DMS114 treated with DMSO at 0.1 percent for 48 hours (cell line): ENCODE measurements around the gene INF2.
"Not testable (repeated sequence)": the region's sequence is repeated elsewhere in the genome, so short reads cannot be mapped to it uniquely, and the experiment has no call there.

ENCODE experiments used
- DNase-seq: peaks from one replicate; lab custom pipeline; 2025; ENCODE audit not compliant: unreplicated experiment; lab: John Stamatoyannopoulos, UW

INF2 gene

DNA sequence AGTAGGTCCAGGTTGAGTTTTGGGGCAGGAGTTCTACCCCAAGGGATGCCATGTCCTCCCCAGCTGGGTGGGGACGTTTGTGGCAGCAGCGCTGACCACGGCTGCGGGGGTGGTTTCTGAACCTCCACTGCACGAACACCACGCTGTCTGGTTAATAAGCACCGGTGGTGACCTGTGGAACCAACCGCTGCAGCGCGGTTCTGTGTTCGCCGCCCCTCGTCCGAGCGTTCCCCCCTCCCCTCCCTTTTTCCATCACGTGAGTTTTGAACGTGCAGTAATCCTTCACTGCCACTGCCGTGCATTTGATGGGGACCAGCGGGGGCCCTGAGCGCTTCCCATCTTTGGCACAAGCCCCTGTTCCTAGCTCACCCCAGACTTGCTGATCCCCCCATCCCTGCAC is 28.2 kb downstream of the INF2 start:
- no peak for DNase-seq

DNA sequence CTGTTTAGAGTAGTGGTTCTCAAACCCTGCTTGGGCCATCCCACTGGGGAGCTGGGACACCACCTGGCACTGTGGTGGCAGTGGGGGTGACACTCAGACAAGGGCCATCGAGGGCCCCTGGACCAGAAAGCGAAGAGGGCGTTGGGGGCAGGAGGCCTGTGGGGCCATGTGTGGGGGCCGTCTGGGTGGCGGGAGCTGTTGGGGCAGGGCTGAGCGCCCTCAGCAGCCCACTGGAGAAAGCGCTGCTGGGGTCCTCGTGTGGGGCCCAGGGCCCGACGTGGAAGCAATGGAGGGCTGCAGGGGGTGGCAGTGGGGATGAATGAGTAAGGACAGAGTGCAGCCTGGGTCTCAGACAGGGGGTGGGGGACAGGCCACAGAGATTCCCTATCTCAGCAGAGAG is 28.7 kb downstream of the INF2 start:
- no peak for DNase-seq

DNA sequence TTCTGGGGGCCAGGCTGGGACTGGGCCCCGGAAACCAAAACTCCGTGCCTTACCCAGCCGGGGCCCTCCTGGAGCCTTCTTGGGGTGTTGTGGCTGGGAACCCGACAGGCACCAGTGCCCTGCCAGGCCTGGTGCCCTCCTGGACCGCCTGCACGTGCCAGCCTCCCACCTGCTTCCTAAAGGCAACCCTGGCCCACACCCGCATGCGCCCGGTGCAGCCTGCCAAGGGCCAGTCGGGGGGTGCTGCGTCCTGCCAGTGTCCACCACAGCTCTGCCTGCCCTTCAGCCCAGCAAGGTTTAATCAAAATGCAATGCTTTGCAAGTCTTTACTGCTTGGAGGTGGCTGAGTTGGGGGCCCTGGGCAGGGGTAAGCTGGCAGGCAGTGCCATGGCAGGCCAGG is 29.5 kb downstream of the INF2 start:
- DNase-seq = no peak

DNA sequence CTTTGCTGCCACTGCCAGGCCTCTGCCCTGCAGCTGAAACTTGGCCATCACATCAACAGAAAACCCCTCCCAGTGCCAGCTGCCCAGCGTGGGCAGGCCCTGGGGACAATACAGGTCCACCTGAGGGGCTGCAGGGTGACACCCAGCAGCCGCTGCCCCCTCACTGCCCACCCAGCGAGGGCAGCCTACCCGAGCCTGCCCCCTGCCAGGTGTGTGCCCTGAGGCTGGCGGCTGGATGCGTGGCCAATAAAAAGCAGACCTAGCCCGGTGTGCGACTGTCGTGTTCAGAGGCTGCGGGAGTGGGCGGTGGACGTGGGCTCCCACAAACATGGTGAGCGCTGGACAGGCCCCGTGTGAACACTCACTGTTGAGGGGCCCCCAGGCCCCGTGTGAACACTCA is 29.9 kb downstream of the INF2 start:
- DNase-seq = no peak

DNA sequence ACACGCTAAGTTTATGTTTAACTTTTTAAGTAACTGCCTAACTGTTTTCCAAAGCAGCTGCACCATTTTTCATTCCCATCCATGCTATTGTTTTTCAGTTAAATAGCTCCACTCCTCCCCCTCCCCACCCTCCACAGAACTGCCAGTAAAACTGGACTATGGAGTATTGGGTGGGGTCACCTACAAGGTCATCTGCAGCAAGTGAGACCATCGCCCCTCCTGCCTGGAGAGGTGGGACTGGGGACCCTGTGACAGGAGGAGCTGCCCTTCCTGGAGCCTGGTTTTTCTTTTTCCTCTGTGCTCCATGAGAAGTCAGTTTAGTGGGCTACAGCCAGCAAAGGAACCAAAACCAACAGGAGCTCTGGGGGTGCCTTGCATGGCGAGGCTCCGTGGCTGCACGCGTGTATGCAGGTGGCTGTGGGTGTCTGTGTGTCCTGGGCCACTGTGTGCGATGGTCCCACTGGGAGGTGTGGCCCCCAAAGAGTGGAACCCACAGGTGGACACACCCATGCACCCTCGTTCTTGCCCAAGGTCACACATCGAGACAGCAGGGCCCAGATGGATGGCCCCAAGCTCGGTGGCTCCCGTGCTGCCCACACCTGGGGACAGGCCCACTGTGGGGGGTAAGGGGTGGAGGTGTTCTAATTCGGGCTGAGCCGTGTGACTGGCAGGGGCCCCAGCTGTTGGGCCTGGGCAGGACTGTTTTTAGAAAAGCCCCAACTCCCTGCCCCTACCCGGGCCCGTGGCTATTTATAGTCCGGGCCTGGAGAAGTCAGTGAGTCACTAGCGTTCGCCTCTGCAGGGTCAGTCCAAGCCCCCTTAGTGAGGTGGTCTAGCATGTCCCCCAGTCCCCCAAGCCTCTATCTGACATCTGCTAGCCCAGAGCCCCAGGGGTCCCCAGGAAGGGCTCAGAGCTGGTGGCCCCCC is 32.4 kb downstream of the INF2 start:
- no peak for DNase-seq

DNA sequence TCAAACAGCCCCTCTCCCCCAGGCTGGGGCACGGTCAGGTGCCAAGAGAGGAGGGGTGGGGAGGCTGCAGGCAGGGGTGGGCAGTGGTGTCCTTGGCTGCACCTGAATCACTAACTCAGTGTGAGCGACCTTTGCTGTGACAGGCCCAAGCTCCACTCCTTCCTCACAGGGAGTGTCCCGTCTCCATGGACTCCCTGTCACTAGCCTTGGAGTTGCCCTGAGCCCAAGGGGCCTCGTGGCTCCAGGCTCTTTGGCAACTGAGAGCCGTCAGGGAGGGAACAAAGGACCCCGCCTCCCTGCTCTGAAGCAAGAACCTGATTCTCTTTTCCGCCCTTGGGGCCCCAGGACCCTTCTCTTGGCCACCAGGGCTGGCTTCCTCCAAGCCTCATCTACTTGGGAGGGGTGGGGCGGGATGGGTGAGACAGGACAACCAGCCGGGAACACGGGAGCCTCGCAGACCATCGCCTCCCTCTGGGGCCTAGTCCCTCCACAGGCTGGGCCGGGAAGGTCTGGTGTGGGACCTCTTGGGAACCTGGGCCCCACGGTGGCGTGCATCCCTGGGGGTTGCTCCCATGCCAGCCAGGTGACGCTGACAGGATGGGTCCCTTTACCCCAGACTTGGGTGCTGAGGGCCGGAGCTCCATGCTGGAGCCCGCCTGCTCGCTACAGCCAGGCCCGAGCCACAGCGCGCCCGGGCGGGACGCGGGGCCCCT is 33.7 kb downstream of the INF2 start:
- DNase-seq = no peak

DNA sequence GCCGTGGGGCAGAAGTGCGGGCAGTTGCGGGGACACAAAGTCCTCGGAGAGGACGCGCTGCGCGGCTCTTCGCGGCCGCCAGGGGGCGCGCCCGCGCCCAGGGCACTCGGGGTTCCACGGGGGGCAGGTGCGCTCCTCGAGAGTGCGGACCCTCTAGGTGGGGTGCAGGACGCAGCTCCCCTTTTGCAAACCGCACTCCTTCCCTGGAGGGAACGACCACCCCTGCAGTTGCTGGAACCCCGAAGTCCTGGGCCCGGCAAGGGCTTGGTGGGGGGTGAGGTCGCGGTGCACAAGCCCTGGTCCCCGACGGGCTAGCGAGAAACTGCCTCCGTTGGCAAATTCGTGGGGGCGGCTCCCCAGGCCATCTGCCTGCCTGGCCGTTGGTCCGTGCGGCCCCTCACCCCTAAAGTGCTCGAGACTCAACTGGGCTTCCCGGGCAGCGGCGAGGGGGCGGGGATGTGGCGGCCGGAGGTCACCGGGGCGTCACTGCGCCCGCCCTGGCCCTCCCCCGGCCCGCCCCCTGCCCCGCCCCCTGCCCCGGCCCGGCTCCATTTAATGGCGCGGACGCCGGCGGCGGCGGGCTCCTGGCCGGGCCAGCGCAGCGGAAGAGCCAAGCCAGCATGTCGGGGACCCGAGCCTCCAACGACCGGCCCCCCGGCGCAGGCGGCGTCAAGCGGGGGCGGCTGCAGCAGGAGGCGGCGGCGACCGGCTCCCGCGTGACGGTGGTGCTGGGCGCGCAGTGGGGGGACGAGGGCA is 34.4 kb downstream of the INF2 start, which contains the start of gene ADSS1:
Gene ADSS1 (plus strand): TSS at position 579 of the 756 bp plus-strand sequence. CDS start 42 bp downstream, at position 621.
- peak; percentile 3 for DNase-seq

DNA sequence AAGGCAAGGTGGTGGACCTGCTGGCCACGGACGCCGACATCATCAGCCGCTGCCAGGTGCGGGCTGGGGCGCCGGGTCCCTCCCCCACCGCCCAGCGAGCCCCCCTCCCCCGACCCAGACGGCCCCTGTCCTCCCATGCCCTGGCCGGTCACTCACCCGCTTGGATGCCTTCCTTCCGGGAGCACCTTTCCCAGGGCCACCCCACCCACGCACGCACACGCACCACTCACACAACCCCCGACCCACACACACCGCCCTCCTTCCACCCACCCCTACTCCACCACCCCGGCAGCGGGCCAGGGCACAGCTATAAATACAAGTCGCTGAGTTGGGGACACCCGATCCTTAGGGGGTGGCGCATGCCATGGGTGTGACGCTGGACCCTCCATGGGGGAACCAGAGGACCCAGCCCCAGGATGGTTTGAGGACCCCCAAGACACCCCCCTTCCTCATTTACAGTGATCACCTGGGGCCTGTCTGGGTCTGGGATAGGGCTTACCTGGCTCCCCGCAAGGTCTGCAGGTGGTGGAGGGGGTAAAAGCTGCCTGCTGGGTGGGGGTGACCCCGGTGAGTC is 35.1 kb downstream of the INF2 start:
- DNase-seq = no peak

DNA sequence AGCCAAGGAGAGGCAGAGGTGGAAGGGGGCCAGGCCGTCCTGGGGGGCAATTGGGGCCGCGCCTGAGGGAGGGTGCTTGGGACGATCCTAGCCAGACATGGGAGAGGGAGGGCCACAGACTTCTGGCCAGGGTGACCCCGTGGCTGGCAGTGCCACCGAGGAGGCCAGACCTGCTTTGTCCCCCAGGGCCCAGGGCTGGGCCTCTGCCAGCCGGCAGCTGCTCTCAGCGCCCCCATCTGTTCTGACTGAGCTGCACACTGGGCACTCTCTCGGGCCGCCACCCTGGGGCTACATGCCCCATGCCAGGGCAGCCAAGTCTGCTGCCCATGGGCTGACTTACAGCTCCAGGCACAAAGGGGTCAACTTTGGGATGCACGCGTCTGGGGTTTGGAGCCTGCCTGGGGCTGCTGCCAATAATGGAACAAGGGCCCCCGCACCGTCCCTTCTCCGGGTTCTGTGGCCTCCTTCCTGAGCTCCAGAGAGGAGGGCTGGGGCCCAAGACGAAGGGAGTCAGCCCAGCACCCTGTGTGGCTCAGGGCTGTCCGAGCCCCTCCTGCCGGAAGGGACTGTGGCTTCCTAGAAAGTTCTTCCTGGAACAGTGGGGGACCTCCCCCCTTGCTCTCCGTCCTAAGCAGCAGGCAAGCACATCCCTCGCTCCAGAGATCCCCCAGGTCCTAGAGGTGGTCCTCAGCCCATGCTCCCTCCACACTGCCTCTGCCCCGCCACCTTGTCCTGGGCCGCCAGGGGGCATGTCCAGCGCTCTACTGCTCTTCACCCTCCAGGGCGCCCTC is 35.8 kb downstream of the INF2 start:
- DNase-seq = no peak

DNA sequence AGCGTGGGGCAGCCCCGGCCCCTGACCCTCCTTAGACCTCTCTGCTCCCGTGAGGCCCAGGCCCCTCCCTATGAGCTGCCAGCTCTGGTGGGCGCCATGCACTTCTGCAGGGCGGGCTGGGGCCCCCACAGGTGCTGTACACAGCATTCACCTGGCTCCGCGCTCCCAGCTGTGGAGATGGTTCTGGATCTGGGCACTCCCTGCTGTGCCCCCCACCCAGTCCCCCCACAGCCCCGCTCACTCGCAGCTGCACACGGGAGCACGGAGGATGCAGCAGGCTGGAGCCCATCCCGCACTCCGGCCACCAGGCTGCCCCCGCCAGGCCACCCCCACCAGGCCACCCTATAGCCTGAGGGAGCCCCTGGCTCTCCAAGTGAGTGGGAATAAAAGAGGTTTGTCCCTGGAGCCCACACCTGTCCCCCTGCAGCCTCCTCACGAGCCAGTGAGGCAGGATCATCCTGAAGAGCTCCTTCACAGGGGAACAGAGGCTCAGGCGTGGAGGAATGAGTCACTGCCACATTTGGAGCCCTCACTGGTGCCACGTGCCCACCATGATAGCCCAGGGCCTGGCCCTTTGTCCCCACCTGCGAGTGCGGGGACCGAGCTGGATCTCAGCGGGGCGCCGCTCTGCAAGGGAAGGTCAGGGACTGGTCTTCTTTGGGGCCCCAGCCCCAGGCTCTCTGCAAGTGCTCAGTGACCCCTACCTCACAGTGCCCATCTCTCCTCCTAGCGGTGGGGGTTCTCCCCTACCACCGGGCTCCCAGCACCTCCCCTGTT is 36.5 kb downstream of the INF2 start:
- DNase-seq = no peak

DNA sequence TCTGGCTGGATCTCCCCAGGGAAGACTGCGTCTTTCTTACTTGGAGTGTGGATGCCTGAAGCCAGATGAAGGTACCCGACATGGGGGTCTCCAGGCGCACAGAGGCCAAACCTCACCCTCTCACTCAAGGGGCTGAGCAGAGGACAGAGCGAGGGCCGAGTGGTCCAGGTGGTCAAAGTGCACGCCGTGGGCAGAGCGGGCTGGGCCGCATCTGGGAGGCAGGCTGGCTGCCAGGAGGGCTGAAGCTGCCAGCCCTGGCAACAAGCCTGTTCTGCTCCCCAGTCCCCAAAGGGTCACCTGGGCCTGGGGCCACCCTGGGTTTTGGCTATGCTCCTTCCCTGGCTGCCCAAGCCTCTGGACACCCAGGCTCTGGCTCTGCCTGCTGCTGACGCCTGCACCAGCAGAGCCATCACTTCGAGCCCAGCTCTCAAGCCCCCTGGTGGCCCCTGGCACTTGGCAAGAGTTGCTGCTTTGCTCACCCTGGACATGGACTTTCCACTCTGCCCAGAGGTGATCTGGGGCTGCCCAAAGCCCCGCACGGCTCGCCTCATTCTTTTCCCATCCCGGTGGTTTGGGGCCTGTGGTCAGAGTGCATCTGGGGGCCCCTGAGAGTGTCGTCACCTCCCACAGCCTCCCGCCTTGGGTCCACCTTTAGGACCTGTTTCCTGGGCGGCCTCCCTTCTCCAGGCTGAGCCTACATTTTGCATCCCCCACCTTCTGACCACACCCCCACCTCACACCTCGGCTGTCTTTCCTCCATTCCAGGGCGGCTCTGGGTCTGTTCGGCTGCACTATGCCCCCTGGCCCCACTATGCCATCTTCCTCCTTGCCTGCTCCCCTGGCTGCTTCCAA is 37.4 kb downstream of the INF2 start:
- DNase-seq = no peak

DNA sequence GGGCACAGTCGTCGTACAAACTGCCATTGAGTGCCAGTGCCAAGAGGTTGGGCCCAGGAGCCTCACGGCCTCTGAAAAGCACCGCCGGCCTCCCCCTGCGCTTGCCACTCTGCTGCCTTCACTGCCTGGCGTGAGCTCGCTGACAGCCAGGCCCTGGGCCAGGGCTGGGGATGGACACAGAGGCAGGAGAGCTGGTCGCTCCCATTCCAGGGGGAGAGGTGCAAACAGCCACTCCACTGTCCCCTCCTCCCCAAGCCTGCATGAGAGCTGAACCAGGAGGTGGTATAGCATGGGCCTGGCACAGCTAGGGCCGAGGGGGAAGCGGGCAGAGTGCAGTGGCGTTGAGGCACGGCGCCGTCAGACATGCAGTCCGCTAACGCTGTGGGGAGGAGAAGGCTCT is 39.2 kb downstream of the INF2 start:
- no peak for DNase-seq

DNA sequence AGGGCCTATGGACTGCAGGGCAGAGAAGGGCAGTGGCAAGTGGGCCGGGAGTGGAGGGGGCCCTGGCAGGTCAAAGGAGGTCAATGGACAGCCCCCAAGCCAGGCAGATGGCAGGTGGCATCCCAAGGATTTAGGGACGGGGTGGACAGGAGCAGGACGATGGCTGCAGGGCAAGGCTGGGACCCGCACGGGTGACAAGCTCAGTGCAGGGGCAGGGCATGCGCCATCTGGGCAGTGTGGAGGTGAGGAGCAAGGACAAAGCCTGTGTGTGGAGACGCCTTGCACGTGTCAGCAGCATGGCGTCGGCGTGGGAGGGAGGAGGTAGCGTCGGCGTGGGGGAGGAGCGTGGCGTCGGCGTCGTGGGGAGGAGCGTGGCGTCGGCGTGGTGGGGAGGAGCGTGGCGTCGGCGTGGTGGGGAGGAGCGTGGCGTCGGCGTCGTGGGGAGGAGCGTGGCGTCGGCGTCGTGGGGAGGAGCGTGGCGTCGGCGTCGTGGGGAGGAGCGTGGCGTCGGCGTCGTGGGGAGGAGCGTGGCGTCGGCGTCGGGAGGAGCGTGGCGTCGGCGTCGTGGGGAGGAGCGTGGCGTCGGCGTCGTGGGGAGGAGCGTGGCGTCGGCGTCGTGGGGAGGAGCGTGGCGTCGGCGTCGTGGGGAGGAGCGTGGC is 39.9 kb downstream of the INF2 start:
- DNase-seq = not testable (repeated sequence)

DNA sequence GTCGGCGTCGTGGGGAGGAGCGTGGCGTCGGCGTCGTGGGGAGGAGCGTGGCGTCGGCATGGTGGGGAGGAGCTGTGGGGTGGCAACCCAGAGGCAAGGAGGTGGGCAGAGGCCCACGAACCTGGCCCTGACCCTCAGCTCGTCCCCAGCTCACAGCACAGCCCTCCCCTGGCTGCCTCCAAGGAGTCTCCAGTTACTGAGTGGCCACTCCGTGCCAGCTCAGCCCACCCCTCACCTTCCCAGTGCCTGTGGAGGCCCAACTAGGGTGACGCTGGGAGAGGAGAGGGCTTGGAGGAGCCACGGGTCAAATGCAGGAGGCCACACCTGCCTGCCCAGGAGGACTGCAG is 40.4 kb downstream of the INF2 start:
- DNase-seq = no peak

DNA sequence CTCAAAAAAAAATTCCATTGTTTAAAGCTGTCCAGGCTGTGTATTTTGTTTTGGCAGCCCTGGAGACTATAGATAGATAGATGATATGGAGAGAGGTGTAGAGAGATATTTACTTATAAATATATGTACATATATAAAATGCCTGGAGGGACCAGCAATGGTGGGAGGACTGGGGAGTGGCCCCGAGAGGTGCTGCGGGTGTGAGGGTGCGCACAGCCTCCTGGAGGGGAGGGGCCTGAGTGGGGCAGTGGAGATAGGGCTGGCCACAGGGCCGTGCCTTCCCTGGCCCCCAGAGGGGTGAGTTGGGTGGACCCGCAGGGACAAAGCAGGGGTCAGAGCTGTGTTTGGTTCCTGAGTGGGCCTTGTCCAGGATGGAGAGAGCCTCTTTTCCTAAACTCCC is 41.1 kb downstream of the INF2 start:
- DNase-seq = no peak

DNA sequence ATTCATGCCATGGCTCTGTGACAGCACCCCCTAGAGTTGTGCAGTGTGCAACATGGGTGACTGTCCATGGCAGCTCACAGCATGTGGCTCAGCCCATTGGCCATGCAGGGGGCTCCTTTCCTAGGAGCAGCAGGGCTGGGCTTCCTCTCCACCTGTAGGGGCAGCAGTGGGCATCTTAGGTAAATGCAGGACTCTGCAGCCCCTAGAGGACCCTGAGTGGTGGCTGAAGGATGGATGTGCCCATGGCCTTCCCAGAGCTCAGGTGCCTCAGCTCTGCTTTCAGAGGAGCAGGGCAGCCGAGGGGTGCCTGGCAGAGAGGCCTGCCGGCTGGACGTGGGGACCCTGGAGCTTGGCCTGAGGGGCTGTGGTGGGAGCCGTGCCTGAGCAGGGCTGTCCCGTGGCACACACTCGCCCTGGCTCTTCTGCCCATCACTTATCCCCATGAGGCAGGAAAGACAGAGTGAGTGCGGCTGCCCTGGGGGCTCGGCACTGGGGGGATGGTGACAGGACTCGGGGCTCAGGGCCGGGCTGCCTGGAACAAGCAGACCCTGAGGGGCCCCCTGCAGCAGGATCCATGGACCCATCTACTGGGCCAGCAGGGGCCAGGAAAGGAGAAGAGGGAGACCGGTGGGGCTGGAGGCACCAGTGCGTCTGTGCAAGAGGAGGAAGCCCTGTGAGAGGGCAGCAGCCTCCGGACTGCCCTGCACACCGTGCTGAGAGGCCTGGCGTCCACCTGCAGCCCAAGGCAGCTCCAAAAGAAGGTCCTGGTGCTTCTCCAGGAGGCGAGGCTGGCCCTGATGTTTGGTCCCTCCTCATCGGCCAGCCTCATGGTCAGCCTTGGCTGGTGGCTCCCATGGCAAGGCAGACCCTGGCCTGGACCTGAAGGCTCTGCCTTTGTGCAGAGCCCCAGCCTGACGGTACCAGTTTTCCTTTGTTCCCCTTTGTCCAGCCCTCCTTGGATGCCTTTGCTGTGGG is 42.2 kb downstream of the INF2 start:
- peak; percentile 11 for DNase-seq

DNA sequence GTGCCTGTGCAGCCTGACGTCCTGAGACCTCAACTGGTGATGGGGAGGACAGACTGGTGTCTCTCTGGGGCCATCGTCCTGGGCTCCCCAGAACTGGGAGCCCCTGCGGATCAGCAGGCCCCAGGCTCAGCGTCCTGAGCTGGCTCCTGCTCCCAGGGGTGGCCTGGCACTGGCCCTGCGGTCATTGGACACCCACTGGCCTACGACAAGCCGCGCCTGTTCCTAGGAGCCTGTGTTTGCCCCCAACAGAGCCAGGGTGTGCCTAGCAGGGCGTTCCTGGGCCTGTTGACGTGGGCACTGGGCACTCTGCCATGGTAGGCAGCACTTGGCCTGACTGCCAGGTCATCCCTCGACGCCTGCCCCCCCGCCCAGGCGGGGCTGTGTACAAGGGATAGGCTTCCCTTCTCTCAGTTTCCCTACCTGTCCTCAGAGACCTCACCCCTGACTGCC is 43.0 kb downstream of the INF2 start:
- no peak for DNase-seq
